ACC112 (cell line): ENCODE results near the gene NID2.
A peak's percentile ranks its signal among the peaks of the same experiment; 100 is the strongest.

Source experiments
- H2AFZ ChIP-seq: fragments of 200-600 bp; sonication (generic); one replicate; pipeline ENCODE4 v1.6.0; 2017; ENCODE audit warnings: antibody characterized with exemption, low read length; ENCODE audit not compliant: unreplicated experiment
- H3K27ac ChIP-seq: fragments of 200-600 bp; sonication (generic); 2 replicates; pipeline ENCODE4 v1.5.1; 2014; ENCODE audit warnings: low read depth, mild to moderate bottlenecking, antibody characterized with exemption, low read length, moderate library complexity
- H3K27me3 ChIP-seq: fragments of 200-600 bp; sonication (generic); 2 replicates; pipeline ENCODE4 v1.6.1; 2014; ENCODE audit warnings: mild to moderate bottlenecking, antibody characterized with exemption, low read length, moderate library complexity, mixed read lengths; ENCODE audit not compliant: insufficient read depth
- H3K36me3 ChIP-seq: fragments of 200-600 bp; sonication (generic); 2 replicates; pipeline ENCODE4 v1.6.1; 2016; ENCODE audit warnings: mild to moderate bottlenecking, antibody characterized with exemption, low read length, moderate library complexity, mixed read lengths; ENCODE audit not compliant: insufficient read depth
- H3K4me1 ChIP-seq: fragments of 200-600 bp; sonication (generic); one replicate; pipeline ENCODE4 v1.6.1; 2016; ENCODE audit warnings: low read length, mixed read lengths; ENCODE audit not compliant: insufficient read depth, unreplicated experiment, control insufficient read depth
- H3K4me3 ChIP-seq: fragments of 200-600 bp; sonication (generic); 2 replicates; pipeline ENCODE4 v1.5.1; 2014; ENCODE audit warnings: mild to moderate bottlenecking, low read depth, low read length
- H3K79me2 ChIP-seq: fragments of 200-600 bp; sonication (generic); one replicate; pipeline ENCODE4 v1.6.0; 2016; ENCODE audit warnings: low read length; ENCODE audit not compliant: control insufficient read depth, unreplicated experiment, insufficient read depth

Gene NID2

DNA sequence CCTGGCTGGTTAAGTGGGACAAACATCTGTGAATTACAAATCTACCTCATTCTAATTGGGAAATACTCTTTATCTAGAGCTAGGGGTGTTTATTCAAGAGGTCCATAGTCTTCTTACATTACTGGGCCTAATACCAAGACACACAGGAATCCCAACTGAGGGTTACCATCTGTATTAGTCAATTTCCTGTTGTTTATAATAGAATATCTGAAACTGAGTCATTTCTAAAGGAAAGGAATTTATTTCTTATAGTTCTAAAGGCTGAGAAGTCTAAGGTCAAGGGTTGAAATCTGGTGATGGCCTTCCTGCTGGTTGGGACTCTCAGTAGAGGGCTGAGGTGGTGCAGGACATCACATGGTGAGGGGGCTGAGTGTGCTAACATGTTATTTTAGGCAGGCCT lies 43.5 kb downstream of the NID2 start:
- Histone ChIP-seq H3K4me3 (peak overlapping the region; percentile 16; the same call in 1 of the 2 replicates), H2AFZ (no peak overlapping the region), H3K36me3 (peaks cover 57% of the 10 kb centered on the region), H3K27me3 (no peaks in the 10 kb centered on the region), H3K27ac (peak overlapping the region; percentile 93), H3K79me2 (peaks cover 7% of the 10 kb centered on the region), H3K4me1 (peaks cover 70% of the 10 kb centered on the region)

DNA sequence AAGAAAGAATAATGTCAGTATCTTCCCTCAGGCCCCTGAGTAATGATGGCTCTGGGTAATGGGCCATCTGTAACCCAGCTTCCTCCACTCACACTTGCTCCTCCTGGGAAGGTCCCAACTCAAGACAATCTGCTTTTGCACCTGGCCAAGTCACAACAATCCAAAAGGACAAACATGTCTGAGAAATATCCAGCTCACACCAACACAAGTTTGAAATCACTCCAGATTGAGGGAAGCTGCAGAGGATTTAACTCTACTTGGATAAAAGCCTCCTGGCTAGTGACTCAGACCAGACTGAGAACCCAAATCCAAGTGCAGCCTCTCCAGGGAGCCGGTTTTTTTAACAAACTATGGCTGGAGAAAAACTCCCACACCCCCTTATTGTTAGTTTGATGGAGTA lies 45.3 kb downstream of the NID2 start:
- H2AFZ ChIP-seq, result no peak overlapping the region
- H3K27ac ChIP-seq, result peak overlapping the region; percentile 93
- H3K79me2 ChIP-seq, result peaks cover 7% of the 10 kb centered on the region
- peaks cover 63% of the 10 kb centered on the region for H3K4me1 ChIP-seq
- no peaks in the 10 kb centered on the region for H3K27me3 ChIP-seq
- H3K4me3 ChIP-seq, result no peak overlapping the region; the same call in 1 of the 2 replicates
- peaks cover 75% of the 10 kb centered on the region for H3K36me3 ChIP-seq

DNA sequence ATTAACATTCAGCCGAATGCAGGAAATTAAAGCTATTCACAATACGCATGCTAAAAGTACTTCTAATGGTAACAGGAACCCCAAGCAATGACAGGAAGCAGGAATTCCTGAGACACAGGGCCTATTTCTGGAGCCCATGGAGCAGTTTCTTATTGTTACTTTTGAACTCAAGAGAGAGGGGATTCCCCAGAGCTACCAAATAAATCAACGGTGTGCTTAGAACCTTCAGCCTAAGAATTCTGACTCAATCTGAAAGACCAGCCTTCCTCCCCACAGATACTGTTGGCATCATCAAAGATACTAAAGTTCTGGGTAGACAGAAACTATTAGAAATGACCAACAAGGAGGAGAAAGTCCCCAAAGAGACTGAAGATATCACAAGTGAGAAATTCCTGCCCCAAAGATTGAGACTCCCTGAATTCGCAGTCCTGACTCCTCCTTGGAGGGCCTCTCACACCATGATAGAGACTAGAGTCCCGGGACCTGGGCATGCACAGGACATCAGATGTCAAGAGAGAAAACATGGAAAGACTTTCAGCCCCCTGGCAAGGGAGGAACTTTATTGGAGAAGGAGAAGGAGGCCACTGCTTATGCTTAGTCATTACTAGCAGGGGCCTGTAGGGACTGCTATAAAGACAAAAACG lies 46.8 kb downstream of the NID2 start:
- no peak overlapping the region for H2AFZ ChIP-seq
- H3K4me1 ChIP-seq, result peaks cover 69% of the 10 kb centered on the region
- H3K27ac ChIP-seq, result no peak overlapping the region; the same call in 1 of the 2 replicates
- H3K27me3 ChIP-seq, result no peaks in the 10 kb centered on the region
- peaks cover 7% of the 10 kb centered on the region for H3K79me2 ChIP-seq
- H3K36me3 ChIP-seq, result peaks cover 70% of the 10 kb centered on the region
- no peak overlapping the region for H3K4me3 ChIP-seq

DNA sequence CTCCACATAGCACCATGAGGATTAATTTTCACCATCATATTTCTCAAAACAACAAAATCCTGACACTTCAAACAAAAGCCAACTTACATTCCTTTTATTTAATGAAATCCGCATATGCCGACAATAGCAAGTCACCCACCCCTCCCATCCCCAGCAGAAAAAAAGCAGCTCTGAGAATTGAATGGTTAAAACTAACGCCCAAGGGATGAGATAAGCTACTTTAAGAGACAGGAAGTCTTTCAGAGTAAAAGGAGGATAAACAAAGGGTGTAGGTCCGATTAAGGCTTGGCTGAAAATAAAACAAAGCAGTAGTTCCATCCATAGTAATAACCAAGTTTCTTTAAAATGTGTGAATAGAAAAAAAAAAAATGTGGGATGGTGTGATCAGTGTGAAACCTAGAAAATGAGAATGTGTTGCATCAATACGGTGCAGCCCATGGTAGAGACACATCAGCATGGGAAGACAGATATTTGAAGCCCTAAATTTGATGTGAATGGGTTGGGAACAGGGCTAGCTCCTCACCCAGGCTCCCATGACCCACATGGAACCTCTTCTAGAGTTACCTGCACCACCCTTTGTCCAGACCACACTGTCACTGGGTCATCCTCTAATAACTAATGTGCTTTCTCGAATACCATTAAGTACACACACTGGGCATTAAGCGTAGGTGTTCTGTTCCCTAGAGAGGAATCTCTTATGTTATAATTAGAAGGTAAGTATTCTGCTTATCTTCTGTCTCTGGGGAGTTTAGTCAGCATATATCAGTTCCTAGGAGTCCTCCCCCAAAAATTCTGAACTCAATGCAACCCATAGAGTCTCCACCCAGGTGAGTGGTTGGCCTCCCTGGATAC lies 47.8 kb downstream of the NID2 start:
- H3K4me1 ChIP-seq, result peaks cover 59% of the 10 kb centered on the region
- no peak overlapping the region for H3K27ac ChIP-seq

DNA sequence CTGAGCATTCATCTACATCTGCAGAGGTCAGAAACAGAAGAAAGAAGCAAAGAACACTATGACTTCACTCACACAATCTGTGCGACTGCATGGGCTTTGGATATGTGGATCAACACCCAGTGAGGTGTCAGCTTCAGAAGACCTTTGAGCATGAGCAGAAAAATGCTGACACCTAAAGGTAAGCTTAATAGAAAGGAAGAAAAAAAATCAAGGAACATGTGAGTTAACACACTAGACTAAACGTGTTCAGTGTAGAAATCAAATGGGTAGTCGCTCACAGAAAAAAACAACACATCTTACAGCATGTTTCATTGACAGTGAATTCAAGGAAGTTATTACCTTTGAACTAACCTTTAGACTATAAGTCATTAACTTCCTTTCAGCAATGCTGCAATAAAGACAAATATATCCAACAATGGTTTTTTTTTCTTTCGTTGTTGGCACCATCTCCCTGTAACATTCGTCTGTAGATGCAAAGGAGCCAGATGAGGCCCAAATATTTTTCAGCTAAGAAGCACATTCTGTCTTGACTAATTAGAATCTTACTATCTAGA lies 48.6 kb downstream of the NID2 start:
- Histone ChIP-seq H3K79me2 (peaks cover 7% of the 10 kb centered on the region), H3K4me3 (no peak overlapping the region), H3K4me1 (peaks cover 52% of the 10 kb centered on the region), H2AFZ (no peak overlapping the region), H3K27me3 (no peaks in the 10 kb centered on the region), H3K36me3 (peaks cover 55% of the 10 kb centered on the region), H3K27ac (no peak overlapping the region)

More for the DNA sequence above, 47.8 kb downstream of the NID2 start:
- no peaks in the 10 kb centered on the region for H3K27me3 ChIP-seq
- H3K4me3 ChIP-seq, result no peak overlapping the region
- H3K36me3 ChIP-seq, result peaks cover 60% of the 10 kb centered on the region
- H3K79me2 ChIP-seq, result peaks cover 7% of the 10 kb centered on the region
- no peak overlapping the region for H2AFZ ChIP-seq

DNA sequence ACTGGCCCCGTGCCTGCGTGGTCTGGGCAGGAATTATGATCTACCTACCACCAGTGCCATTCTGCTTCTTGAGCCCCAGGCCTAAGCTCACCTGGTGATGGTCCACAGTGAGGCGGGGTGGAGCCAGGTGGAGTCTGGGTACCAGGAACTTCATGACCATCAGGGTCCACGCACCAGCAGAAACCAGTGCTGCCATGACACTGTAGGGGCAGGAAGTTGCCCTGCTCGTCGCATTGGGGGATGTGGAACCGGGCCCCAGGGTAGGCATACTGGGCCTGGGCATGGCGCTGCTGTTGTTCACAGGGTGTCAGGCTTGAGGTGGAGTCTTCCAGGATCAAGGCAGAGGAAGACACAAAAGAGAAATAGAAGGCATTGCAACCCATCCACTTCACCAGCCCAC lies 49.9 kb downstream of the NID2 start:
- Histone ChIP-seq H3K4me3 (no peak overlapping the region), H3K36me3 (peaks cover 53% of the 10 kb centered on the region), H2AFZ (no peak overlapping the region), H3K27me3 (no peaks in the 10 kb centered on the region), H3K79me2 (peaks cover 2% of the 10 kb centered on the region), H3K27ac (no peak overlapping the region), H3K4me1 (peaks cover 42% of the 10 kb centered on the region)

DNA sequence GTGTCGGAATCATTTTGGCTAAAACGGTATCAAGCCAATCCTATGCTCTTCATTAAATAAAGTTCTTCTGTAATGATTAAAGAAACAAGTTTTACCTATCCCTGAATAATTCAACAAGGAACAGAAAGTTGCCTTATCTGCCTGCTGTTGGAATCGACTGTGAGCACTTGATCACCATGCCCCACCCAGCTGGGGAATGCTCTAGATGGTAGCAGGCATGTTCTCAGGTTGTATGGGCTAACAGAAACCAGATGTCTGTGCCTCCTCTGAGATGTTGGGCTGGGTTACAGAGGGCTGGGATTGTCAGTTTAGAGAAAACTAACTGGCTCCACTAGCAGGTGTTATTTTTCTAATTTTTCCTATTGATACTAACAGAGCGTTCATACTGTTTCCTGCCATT lies 50.6 kb downstream of the NID2 start:
- Histone ChIP-seq H3K4me3 (no peak overlapping the region), H3K79me2 (peaks cover 2% of the 10 kb centered on the region), H3K4me1 (peaks cover 43% of the 10 kb centered on the region), H2AFZ (no peak overlapping the region), H3K36me3 (peaks cover 52% of the 10 kb centered on the region), H3K27me3 (no peaks in the 10 kb centered on the region), H3K27ac (peak overlapping the region; percentile 43; the same call in 1 of the 2 replicates)

DNA sequence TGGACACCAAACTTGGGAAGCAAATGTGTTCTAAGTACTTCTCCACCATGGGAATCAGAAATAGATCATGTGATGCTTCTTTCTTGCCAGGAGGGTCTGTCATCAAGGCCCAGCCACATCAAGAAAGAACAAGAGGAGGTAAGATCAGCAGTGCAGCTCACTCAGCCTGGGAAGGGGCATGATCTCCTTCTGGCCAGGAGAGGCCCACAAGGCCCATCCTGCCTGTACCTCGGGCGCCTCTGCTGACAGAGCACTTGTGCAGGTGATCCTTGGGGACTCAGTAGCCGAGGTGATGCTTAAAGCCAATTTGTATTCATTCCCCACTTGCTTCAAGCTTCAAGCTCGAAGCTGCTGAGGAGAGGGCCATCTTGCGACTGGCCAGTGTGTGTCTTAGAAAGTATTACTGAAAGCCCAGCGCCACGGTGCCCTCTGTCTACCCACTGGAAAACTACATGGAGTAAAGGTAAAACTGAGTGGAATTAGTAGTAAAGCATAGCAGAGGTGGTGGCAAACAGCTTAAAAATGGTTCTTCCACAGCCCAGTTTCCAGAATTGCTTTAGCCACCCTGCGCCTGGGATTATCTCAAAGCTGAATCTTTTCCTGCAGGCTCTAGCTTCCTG lies 53.3 kb downstream of the NID2 start:
- 0 out of 2 replicates have a peak overlapping the region, but pooled peaks have one; percentile 6 for H3K27ac ChIP-seq
- H2AFZ ChIP-seq, result no peak overlapping the region
- no peaks in the 10 kb centered on the region for H3K79me2 ChIP-seq
- peaks cover 38% of the 10 kb centered on the region for H3K4me1 ChIP-seq
- no peaks in the 10 kb centered on the region for H3K27me3 ChIP-seq
- no peak overlapping the region for H3K4me3 ChIP-seq
- peaks cover 47% of the 10 kb centered on the region for H3K36me3 ChIP-seq

DNA sequence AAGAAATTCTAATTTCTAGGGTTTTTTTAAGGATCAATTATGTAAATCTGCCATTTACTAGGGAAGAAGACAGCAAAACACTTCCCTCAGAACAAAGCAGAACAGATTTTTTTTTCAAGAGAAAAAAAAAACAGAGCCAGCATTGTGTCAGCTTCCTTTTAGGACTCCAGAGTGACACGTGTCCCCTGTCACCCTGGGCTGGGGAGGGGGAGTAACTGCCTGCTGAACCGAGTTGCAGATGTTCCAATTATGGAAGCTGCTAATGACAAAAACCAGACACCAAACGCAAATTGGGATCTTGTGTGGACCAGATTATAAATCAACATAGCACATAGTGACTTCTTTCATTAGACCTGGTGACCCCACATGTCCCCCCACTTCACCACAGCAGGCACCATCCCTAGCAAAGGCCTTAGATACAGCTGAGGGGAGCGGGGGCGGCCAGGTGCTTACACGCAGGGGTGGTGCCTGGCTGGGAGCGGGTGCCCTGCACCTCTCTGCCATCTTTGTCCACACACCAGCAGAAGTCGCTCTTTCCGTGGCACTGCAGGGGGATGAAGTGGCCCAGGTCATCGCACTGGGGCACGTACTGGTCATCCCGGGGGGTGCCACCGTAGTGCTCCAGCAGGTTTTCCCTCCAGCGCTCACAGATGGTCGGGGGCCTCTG lies 54.1 kb downstream of the NID2 start:
- Histone ChIP-seq H3K36me3 (peaks cover 45% of the 10 kb centered on the region), H3K79me2 (no peaks in the 10 kb centered on the region), H3K4me1 (peaks cover 38% of the 10 kb centered on the region), H3K27ac (no peak overlapping the region), H3K4me3 (no peak overlapping the region), H3K27me3 (no peaks in the 10 kb centered on the region), H2AFZ (no peak overlapping the region)

DNA sequence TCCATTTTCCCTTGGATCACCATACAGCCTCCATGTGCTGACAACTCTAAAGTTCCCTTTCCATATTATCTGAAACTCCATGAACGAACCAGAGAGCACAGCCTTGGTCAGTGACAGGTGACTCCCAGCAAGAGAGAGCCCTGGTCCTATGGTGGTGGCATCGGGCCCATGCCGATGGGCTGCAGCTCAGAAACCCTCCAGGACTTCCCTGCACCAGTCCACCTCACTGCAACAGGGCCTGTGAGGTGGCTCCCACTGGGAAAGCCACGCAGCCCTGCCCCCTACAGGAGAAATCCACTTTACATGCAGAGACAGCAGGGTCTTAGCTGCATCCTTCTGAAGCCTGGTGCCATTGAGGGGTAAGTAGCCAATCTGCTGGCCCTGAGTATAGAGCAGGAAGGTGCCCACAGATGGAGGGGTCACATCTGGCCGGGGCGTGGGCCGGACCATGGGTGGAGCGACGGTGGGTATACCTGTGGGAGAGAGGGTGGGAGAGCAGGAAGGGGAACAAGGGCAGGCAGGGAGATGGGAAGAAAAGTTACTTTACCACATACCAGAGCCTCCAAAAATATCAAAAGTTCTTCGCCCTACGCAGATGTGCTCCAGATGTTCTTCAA lies 54.8 kb downstream of the NID2 start:
- no peak overlapping the region for H2AFZ ChIP-seq
- no peak overlapping the region for H3K4me3 ChIP-seq
- H3K79me2 ChIP-seq, result no peaks in the 10 kb centered on the region
- peaks cover 38% of the 10 kb centered on the region for H3K4me1 ChIP-seq
- H3K27me3 ChIP-seq, result no peaks in the 10 kb centered on the region
- peak overlapping the region; percentile 67 for H3K27ac ChIP-seq
- peaks cover 44% of the 10 kb centered on the region for H3K36me3 ChIP-seq
